Urothelium cell line (cell line): ENCODE results near the gene PIEZO2.

Experiments
- DNase-seq: peaks from one replicate; pipeline ENCODE4 v3.0.0; 2011; ENCODE audit warnings: low spot score, mixed read lengths
- FAIRE-seq: peaks from 2 replicates; lab custom pipeline; 2011; peaks lifted over from hg19 to GRCh38; lab: Jason Lieb, UNC

PIEZO2 gene

DNA sequence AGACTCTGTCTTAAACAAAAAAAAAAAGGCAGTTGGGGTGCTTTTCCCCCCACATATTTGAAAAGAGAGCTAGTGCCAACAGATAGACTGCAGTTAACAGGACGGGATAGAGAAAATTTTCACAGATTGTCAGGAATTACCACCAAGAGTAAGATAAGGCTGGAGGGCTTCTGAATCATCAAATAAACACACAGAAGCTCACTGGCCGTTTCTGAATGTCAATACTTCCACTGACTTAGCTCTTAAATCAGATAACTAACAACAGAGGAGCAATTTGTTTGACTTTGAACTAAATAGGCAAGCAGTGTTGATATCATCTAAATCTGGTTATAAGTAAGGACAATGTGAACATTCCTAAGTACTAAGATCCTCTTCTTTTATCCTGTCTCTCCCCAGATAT, 34.7 kb downstream of the PIEZO2 start:
- no peak for FAIRE-seq
- DNase-seq: no peak

DNA sequence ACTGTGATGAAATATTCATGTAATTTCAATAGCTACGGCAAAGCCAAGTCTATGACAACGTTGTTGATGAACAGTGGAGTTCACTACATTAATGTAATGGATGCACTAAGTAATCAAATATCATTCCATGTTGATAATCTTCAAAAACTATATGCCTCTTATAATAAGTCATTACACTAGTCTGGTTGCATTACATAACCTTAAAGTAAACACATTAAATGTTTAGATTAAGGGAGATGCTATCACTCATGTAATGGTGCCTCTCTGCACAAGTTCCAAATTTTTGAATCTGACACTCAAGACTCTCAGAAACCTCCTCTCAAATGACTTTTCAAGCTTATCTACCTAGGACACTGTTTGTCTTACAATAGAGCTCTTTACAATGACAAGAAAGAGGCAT, 35.4 kb downstream of the PIEZO2 start:
- DNase-seq (no peak), FAIRE-seq (no peak)

DNA sequence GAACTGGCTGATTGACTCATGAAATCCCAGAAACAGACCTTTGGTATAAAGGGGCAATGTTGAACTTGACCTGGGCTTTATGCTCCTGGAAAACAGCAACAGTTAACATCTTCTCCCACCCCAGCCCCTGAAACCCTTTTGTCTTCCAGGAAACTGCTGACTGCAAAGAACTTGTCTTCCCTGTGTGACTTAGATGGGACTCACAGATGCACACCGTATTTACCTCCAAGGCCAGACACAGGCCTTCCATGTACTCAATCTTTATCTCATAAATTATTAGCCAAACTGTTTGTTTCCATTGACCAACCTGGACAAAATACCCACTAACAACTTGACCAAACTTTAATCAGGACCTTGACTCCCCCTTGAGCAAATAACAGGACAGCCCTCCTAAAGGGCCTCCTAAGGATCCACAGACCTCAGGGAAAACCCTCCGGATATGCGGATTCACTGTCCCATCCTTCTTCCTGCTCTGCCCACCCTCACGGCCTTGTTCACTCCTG, 36.3 kb downstream of the PIEZO2 start:
- no peak for FAIRE-seq
- no peak for DNase-seq

DNA sequence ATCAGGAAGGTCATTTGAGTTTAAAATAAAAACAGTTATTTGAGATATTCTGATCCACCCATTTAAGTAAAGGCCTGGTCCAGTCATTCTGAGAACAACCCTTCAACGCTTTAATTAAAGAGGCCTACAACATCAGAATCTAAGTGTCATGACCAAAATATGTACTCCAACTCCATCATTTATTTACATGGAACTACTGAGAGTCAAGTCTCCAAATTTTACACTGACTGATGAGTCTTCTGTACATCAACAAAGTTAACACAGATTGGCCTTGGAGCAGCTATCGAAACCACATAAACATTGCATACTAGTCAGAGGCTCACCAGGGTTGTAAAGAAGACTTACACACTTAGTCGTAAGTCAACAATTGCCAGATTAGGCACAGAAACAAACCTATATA, 37.1 kb downstream of the PIEZO2 start:
- DNase-seq: no peak
- FAIRE-seq: no peak

DNA sequence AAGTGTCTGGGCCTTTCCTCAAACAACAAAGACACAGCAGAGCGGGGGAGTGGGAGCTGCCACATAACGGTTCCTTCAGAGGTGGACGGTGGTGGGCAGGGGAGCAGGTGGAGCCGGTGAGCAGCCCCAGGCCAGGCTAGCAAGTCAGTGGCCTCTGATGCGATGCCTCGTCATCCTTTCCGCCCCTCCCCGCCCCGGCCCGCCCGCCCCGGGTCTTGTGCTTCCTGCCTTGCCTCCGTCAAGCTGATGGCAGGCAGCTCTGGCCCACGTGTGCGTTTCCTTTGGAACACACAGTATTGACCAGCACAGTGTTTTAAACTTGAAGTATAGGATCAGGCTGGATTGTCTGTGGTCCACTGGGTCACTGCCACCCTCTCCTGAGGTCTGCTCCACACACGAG, 38.9 kb downstream of the PIEZO2 start:
- DNase-seq (no peak), FAIRE-seq (peak; percentile 17)

DNA sequence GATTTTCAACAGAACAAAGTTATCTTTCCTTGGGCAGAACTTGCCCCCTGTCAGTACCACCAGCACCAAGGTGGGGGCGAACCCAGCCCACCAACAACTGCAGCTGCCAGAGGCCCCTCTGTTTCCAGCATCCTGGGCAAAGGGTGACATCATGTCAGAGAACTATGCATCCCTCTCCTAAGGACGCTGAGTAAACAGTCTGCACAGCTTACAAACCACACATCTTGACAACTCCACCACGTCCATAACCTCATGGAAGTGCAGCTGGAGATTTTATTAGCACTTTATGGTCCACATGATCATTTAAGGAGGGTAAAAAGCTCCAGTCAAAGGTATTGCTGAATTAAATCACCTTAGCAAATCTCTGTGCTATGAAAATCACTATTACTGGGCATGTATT, 40.4 kb downstream of the PIEZO2 start:
- DNase-seq (no peak), FAIRE-seq (no peak)

DNA sequence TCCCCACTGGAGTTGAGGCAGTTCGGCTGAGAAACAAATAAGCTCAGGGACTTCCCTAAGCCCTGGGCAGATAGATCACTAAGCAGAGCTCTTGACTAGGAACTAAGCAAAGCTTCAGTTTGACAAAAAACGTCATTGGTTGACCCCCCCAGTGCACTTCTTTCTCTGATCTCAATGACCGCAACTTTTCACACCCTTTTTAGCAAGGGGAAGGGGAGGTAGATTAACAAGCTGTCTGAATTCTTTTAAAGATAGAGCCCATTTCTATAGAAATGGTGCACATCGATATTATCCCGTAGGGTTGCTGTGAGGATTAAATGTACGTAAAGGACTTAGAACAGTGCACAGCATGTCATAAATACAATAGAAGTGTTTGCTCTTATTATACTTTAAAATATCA, 42.5 kb downstream of the PIEZO2 start:
- FAIRE-seq: no peak

DNA sequence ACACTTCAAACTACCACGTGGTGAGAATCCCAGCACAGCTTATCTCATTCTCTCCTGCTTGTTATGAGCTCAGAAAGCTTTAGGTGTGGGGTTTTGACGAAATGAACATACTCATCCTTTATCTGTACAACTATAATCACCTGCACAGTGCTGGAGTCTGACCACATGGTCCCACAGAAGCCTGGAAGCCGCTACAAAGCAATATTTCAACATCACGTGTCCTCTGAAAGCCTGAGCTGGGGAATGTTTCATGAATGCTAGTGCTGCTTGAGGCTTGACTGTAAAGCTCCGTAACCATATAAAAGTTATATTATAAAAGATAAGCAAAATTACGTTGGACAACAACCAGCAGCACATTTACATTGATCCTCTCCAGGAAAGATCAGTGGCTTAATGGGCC, 43.9 kb downstream of the PIEZO2 start:
- DNase-seq: no peak
- FAIRE-seq: no peak

More for the DNA sequence above, 42.5 kb downstream of the PIEZO2 start:
- DNase-seq: no peak

DNA sequence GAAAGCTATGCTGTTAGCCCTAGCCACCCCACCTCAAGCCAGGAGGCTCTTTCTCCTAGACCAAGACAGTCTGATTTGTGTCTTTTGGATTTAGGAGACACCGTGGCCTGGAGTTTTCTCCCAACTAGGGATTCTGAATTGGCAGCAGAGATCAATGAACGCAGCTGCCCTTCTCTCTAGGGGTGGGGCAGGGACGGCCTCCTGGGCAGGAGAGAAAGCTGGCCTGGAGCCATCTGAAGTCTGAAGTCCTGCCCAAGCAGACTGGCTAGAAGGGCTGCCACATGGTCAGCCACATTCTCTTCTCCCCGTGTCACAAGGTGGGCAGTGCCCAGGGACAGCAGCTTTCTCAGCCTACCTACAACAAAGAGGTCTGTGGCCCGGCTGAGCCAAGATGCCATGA, 45.1 kb downstream of the PIEZO2 start:
- FAIRE-seq (no peak), DNase-seq (no peak)

DNA sequence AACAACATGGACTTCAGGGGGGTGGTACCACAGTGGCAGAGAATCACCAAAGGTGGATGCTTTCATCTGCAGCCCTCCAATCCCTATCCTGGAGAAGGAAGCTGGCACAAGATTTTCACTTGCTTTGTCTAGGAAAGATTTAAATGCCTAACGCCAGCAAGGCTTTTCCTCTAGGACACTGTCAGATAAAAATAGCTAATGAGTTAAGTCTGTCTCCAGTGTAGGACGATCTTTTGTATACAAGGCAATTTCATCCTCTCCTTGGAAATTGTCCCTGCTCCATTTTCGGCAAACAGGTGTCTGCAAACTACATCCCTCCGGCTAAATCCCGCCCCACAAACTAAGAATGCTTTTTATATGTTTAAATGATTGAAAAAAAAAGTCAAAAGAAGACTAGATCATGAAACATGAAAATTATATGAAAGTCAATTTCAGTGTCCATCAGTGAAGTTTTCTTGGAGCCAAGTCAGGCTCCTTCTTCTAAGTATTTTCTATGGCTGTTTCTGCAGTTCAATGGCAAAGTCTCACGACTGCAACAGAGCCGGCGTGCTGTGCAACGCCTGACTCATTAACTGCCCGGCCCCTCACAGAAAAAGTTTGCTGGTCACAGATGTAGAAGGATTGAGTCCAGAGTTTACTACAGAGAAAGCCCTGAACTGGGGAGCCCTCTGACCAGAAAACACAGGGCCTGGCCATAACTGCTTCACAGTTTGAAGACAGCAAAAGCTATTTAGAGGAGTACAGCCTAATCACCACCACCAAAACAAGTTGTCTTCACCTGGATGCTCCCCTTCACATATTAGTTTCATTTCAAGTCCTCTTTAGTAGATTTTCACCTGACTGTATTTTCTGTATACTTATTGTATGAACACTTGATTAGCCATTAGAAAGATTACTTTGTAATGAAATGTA, 52.3 kb downstream of the PIEZO2 start:
- no peak for FAIRE-seq
- no peak for DNase-seq

DNA sequence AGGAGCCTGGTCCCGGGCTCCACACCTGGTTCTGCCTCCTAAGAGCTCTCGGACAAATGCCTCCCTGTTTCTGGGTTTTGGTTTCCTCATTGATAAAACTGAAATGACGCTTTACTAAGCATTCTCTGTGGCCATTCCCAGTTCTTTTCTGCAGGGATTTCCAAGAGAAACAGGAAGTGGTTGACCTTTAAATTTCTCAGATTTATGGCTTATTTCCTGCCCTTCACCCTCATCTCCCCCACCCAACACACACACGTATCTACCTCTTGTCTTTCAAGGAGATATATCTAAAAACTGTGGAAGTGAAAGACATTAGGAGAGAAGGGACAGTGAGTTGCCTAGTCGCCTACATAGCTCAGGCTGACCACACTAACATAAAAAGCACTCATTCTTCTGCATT, 53.0 kb downstream of the PIEZO2 start:
- FAIRE-seq (no peak), DNase-seq (no peak)

DNA sequence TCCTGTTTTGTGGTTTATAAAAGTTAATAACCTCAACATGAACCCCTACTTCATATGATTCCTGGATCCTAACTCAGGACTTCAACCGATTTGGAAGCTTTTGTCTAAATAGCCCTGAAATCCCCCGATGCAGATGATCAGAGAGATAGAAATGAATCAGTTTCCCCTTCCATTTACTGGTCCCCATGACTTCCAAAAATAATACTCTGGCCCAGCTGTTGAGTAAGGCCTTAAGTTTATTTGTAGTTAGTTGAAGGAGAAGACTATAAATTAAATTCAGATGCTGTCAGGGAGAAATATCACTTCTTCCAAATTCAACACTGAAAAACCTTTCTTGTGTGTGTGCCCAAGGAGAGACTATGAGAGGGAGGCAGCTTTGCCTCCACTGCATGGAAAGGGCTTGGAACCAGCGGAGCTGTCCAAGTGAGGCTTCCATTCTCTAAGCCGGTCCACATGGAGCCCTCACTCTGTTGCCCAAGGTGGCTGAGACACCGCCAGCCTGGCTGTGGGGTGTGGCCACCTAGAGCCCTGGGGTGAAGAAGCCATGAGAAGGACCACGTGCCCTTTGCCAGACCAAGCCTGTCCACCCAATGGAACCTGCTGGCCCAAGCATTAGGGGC, 53.6 kb downstream of the PIEZO2 start:
- DNase-seq (no peak), FAIRE-seq (no peak)

DNA sequence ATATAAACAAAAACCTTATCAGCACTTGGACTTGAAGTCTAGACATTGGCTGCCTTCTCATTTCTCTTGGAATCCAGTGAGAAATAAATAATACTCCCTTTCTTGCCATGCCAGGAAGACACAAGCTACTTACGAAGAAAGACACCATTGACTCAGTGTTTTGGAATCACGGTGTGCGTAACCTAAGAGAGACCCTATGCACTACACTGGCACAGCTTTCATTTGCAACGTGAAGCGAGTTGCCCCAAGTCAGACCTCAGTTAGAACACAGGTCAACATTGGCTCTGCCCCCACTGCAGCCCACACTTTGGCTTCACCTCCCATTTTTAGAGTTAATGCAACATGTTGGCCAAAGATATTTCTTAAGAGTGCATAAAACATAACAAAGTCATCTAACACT, 54.2 kb downstream of the PIEZO2 start:
- DNase-seq (no peak), FAIRE-seq (no peak)

DNA sequence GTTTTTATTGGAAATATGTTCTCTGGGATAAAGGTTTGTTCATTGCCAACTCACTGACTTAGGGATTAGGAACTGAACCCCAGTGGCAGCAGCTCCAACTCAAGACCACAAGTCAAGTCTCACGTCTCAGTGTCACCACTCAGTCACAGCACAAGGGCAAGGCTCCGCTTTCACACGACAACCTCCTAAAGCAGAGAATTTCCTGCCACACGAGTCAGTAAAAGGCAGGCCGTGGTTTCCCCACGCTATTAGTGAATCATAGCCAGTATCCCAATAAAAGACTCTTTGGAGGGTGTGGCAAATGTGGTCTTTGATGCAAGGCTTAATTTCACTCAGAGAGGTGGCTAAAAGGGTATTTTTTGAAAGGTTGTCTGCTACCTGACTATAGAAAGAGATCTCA, 57.6 kb downstream of the PIEZO2 start:
- no peak for DNase-seq
- FAIRE-seq: no peak

DNA sequence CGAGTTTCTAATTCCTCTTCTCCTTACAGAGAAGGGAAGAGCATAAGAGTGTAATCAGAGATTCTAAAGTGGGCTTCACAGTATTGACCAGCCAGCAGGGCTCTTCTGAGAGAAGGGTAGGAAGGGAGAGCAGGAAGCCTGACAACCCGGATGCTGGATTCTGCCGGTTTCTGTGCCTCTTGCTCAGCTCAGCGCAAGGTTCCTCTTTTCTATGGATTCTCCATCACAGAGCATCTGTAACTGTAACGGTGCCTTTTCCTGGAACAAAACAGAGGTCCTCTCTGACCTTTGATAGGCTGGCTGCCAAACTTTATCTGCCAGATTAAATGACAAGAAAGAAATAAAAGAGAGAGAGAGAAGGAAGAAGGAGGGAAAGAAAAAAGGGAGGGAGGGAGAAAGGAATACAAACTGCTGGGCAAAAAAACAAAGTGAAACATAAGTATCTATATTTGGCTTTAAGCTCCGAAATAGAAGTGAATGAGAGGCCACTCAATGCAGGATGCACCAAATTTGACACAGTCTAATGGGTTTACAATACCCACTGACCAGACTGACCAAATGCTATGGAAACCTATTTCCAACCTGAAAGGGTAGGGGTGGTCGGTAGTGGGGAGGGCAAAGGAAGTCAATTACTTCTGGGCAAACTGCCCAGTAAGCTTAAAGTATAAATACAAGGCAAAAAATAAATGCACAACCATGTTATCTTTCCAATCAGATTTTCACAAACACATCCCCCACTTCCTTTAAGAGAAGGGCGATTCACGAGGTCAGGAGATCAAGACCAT, 59.2 kb downstream of the PIEZO2 start:
- DNase-seq: no peak
- no peak for FAIRE-seq

DNA sequence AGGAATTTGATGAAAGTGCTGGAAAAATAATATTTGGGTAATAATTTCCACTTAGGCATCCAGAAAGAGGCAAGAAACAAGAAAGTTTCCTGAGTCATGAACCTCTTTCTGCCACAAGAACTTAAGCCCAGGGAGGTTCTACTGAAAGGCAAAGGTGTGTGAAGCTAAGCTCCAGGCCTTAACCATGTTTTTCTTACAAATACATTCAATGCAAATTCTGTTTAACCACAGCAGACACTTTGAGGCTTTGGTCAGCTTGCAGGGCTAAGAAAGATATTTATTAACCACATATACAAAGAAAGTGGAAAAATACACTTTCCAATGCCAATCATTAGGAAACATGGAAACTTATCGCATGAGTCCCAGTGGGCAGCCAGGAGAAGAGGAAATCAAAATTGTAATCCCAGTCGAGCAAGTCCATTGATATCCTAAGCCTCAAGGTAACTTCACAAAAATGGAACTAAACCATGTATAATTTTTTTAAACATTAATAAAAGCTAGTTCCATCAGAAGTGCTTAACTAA, 68.3 kb downstream of the PIEZO2 start:
- no peak for FAIRE-seq

DNA sequence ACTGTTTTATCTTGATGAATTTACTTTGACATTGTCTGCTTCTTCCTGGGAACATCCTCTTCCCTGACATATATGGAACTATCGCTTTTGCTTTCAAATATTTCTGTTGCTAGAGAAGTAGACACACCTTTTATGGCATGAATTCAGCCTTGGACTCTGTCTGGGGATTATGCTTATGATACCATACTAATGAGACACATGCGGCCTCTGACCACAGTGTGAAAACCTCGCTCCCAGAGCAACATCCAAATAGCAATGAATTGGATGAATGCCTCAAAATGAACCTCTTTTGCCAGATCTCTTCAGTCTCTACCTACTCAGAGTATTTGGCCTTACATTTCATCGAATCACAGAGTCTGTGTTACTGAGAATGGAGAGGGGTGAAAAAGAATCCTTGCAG, 70.9 kb downstream of the PIEZO2 start:
- FAIRE-seq: peak; percentile 48

More for the DNA sequence above, 68.3 kb downstream of the PIEZO2 start:
- no peak for DNase-seq

DNA sequence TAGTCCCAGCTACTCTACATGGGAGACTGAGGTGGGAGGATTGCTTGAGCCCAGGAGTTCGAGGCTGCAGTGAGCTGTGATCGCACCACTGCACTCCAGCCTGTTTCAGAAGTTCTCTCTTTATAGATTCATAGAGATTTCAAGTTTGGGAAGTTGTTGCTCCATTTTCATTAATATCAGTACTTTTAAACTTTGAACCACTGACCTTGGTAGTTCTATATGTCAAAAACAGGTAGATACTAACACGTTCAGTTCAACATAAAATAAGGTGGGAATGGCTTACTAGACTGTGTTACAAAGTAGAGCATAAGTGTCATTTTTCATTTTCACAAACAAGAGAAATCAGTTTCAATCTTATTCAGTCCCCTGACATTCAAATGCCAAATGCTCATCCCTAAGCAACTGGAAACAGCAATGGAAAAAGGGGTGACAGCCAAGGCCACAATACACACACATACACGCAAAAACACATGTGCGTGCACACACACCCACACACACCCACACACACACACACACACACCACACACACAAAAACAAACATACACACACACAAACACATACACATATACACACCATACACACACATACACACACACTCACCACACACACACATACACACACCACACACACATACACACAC, 71.7 kb downstream of the PIEZO2 start:
- peak; percentile 99 for FAIRE-seq
- no peak for DNase-seq

More for the DNA sequence above, 70.9 kb downstream of the PIEZO2 start:
- no peak for DNase-seq

DNA sequence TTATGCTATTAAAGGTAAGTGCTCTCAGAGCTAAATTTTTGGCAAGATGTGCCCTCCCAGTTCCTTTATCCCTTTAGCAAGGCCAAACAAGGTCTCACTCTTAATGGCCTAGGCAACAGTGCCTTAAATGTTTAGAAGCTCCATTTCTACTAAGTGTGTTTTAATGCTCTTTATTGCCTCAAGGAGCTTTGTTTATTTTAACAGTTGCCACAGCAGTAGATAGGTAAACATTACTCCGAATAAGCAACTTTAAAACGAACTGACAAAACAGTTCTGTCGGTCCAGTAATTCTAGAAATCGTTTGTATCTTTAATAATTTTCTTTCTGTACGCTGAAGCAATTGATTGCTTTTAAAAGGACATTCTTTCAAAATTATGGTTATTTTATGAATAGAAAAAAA, 74.5 kb downstream of the PIEZO2 start:
- FAIRE-seq (no peak), DNase-seq (no peak)

DNA sequence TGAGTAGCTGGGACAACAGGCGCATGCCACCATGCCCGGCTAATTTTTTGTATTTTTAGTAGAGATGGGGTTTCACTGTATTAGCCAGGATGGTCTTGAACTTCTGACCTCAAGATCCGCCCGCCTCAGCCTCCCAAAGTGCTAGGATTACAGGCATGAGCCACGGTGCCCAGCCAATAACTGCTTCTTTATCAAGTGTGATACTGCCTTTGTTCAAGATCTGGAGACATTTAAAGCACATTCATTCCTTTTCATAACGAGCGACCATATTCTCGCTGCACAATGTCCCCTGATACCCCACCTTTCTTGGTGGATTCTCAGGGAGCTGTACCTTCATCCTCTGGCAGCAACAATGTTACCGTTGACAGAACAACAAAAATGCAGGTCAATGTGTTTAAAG, 75.4 kb downstream of the PIEZO2 start:
- FAIRE-seq (no peak), DNase-seq (no peak)

DNA sequence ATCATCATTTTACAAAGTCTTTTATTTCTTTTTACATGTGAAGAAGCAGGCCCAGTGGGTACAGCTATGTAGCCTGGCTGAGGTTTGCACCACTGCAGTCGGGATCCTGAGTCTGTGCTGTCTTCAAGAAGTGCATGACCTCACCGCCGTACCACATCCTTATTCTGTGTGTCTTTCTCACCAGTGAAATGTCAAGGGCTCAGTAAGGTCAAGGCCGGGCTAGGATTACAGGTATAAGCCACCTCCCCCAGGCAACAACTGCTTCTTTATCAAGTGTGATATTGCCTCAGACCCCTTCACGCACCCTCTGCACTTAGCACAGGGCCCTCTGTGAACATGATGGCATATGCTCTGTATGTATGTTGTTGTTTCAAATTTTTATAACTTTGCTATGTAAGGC, 76.7 kb downstream of the PIEZO2 start:
- FAIRE-seq: no peak
- no peak for DNase-seq
